ENCODE data around the gene P4HA2.

Gene P4HA2

DNA sequence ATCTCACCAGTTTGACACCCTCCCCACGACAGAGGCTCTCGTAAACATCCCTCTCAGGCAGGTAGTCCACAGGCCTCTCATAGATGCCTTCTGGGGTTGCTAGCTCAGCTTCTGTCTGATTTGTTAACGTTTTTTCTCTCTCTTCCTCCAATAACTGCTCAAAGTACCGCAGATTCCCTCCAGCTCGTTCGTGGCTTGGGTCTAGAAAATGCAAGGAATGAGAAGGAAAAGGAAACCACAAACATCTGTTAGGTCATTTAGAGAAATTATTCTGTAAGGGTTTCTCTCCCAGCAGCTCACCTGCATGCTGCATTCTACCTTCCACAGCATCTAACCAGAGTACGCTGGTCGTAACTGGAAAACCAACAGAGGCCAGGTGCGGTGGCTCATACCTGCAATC is 18.5 kb downstream of the P4HA2 start:
- Histone ChIP-seq H3K79me2 (ENCODE audit: low read length) (no peaks in the 10 kb centered on the region), H3K9me2 (replicated peaks; ENCODE audit: insufficient read depth, low read length) (no peaks in the 10 kb centered on the region), H3K9ac (ENCODE audit: low read length) (no peak overlapping the region), H3K9me3 (replicated peaks; ENCODE audit: insufficient read depth, low read length) (no peaks in the 10 kb centered on the region), H3K36me3 (replicated peaks; ENCODE audit: insufficient read depth, low read length) (no peaks in the 10 kb centered on the region), H3K4me3 (ENCODE audit: low read length) (no peak overlapping the region), H4K20me1 (ENCODE audit: insufficient read depth, low read length) (no peaks in the 10 kb centered on the region), H3K4me1 (ENCODE audit: low read length) (peaks cover 16% of the 10 kb centered on the region), H3K4me2 (ENCODE audit: low read depth, low read length) (peak overlapping the region; percentile 25; the same call in 1 of the 2 replicates), H3K27me3 (replicated peaks; ENCODE audit: insufficient read depth, low read length) (no peaks in the 10 kb centered on the region), H3K27ac (ENCODE audit: low read length) (peak overlapping the region; percentile 58; the same call in 1 of the 2 replicates), H2AFZ (ENCODE audit: low read length) (no peak overlapping the region), H3F3A (ENCODE audit: insufficient read depth, low read length) (peaks cover 12% of the 10 kb centered on the region; the same call in 1 of the 2 replicates)
- TF ChIP-seq EZH2 (optimal IDR thresholded peaks at IDR 0.05; ENCODE audit: low read depth, low read length) (no peak), EZH2phosphoT487 (IDR thresholded peaks at IDR 0.05; ENCODE audit: low read length) (no peak)
- TF ChIP-seq, protein P1, sequence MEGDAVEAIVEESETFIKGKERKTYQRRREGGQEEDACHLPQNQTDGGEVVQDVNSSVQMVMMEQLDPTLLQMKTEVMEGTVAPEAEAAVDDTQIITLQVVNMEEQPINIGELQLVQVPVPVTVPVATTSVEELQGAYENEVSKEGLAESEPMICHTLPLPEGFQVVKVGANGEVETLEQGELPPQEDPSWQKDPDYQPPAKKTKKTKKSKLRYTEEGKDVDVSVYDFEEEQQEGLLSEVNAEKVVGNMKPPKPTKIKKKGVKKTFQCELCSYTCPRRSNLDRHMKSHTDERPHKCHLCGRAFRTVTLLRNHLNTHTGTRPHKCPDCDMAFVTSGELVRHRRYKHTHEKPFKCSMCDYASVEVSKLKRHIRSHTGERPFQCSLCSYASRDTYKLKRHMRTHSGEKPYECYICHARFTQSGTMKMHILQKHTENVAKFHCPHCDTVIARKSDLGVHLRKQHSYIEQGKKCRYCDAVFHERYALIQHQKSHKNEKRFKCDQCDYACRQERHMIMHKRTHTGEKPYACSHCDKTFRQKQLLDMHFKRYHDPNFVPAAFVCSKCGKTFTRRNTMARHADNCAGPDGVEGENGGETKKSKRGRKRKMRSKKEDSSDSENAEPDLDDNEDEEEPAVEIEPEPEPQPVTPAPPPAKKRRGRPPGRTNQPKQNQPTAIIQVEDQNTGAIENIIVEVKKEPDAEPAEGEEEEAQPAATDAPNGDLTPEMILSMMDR (IDR thresholded peaks at IDR 0.05; ENCODE audit: low read length) = no peak
- DNase-seq = peak; percentile 67

DNA sequence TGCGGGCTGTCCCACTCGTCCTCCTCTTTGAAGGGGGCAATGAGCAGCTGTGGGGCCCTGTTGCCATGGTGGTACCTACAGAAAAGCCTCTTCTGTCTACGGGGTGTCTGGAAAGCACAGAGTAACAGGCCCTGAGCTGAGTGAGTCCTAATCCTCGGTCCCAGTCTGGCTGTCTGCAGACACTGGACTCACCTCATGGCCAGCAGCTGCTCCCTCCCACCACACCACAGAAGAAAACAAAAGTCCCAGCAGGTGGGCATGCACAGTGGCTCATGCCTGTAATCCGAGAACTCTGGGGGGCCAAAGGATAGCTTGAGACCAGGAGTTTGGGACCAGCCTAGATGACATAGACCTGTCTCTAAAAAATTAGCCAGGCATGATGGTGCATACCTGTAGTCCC is 19.9 kb downstream of the P4HA2 start:
- Histone ChIP-seq H3K27ac (ENCODE audit: low read length) (no peak overlapping the region), H3K79me2 (ENCODE audit: low read length) (no peaks in the 10 kb centered on the region), H3K9me3 (replicated peaks; ENCODE audit: insufficient read depth, low read length) (no peaks in the 10 kb centered on the region), H3F3A (ENCODE audit: insufficient read depth, low read length) (peaks cover 12% of the 10 kb centered on the region; the same call in 1 of the 2 replicates), H2AFZ (ENCODE audit: low read length) (no peak overlapping the region), H3K9ac (ENCODE audit: low read length) (no peak overlapping the region), H3K27me3 (replicated peaks; ENCODE audit: insufficient read depth, low read length) (no peaks in the 10 kb centered on the region), H3K9me2 (replicated peaks; ENCODE audit: insufficient read depth, low read length) (no peaks in the 10 kb centered on the region), H3K36me3 (replicated peaks; ENCODE audit: insufficient read depth, low read length) (no peaks in the 10 kb centered on the region), H3K4me3 (ENCODE audit: low read length) (no peak overlapping the region), H4K20me1 (ENCODE audit: insufficient read depth, low read length) (no peaks in the 10 kb centered on the region), H3K4me2 (ENCODE audit: low read depth, low read length) (no peak overlapping the region), H3K4me1 (ENCODE audit: low read length) (peaks cover 16% of the 10 kb centered on the region)
- TF ChIP-seq, protein P1 (IDR thresholded peaks at IDR 0.05; ENCODE audit: low read length) = no peak
- TF ChIP-seq EZH2 (optimal IDR thresholded peaks at IDR 0.05; ENCODE audit: low read depth, low read length) = no peak
- no peak for TF ChIP-seq EZH2phosphoT487 (IDR thresholded peaks at IDR 0.05; ENCODE audit: low read length)
- no peak for DNase-seq

DNA sequence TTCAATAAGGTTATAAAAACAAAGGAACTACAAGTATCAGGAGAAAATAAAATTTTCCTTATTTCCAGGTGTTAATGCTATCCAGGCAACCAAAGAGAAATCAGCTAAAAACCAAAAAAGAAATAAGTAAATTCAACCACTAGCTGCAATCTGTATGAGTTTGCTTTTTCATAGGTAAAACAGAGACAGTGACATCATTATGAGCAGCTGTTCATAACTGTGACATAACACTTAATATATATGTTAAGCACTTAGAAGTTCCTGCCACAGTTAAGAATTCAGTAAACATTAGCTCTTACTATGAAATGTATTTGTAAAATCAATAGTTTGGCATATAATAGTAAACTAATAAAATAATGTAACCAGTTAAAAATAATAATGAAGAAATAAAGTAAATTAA is 20.9 kb downstream of the P4HA2 start:
- H3K9me2 ChIP-seq (replicated peaks; ENCODE audit: insufficient read depth, low read length) = no peaks in the 10 kb centered on the region
- DNase-seq = no peak
- H2AFZ ChIP-seq (ENCODE audit: low read length) = no peak overlapping the region
- H3F3A ChIP-seq (ENCODE audit: insufficient read depth, low read length) = peaks cover 12% of the 10 kb centered on the region; the same call in 1 of the 2 replicates
- H3K27ac ChIP-seq (ENCODE audit: low read length) = no peak overlapping the region
- no peak overlapping the region for H3K4me3 ChIP-seq (ENCODE audit: low read length)
- no peak overlapping the region for H3K4me2 ChIP-seq (ENCODE audit: low read depth, low read length)
- peaks cover 16% of the 10 kb centered on the region for H3K4me1 ChIP-seq (ENCODE audit: low read length)
- no peaks in the 10 kb centered on the region for H3K9me3 ChIP-seq (replicated peaks; ENCODE audit: insufficient read depth, low read length)
- no peak overlapping the region for H3K9ac ChIP-seq (ENCODE audit: low read length)
- no peaks in the 10 kb centered on the region for H3K27me3 ChIP-seq (replicated peaks; ENCODE audit: insufficient read depth, low read length)
- TF ChIP-seq EZH2phosphoT487 (IDR thresholded peaks at IDR 0.05; ENCODE audit: low read length) (no peak), EZH2 (optimal IDR thresholded peaks at IDR 0.05; ENCODE audit: low read depth, low read length) (no peak)
- TF ChIP-seq, protein P1 (IDR thresholded peaks at IDR 0.05; ENCODE audit: low read length) = no peak
- no peaks in the 10 kb centered on the region for H4K20me1 ChIP-seq (ENCODE audit: insufficient read depth, low read length)
- H3K79me2 ChIP-seq (ENCODE audit: low read length) = no peaks in the 10 kb centered on the region
- no peaks in the 10 kb centered on the region for H3K36me3 ChIP-seq (replicated peaks; ENCODE audit: insufficient read depth, low read length)

Data from MM.1S (cell line).